ENCODE measurements around the gene MRPL24.

DNA sequence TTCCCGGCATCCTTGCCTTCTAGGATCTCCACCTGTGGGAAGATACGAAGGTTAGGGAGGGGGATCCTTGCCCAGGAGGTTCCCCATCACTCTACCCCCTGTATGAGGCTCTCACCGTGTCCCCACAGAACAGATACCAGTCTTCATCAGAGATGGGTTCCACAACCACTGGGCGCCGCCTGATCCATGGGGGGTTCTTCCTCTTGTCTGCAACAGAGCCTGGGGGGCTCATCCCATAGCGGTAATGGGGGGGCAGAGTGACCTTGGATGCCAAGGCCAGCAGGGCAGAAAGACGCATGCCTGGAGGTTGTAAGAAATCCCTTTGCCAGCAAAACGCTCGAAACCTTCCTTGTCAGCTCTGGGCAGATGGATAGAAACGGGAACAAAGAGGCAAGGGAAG is 2.5 kb downstream of the MRPL24 start:
- TF ChIP-seq, protein P1, sequence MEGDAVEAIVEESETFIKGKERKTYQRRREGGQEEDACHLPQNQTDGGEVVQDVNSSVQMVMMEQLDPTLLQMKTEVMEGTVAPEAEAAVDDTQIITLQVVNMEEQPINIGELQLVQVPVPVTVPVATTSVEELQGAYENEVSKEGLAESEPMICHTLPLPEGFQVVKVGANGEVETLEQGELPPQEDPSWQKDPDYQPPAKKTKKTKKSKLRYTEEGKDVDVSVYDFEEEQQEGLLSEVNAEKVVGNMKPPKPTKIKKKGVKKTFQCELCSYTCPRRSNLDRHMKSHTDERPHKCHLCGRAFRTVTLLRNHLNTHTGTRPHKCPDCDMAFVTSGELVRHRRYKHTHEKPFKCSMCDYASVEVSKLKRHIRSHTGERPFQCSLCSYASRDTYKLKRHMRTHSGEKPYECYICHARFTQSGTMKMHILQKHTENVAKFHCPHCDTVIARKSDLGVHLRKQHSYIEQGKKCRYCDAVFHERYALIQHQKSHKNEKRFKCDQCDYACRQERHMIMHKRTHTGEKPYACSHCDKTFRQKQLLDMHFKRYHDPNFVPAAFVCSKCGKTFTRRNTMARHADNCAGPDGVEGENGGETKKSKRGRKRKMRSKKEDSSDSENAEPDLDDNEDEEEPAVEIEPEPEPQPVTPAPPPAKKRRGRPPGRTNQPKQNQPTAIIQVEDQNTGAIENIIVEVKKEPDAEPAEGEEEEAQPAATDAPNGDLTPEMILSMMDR (IDR thresholded peaks at IDR 0.05; ENCODE audit: low read depth, low read length, poor library complexity, severe bottlenecking) = no peak
- no peak for TF ChIP-seq EZH2phosphoT487 (IDR thresholded peaks at IDR 0.05; ENCODE audit: borderline replicate concordance, low read length)
